ENCODE measurements around the gene OVCH1.
"Not testable (repeated sequence)": the region's sequence is repeated elsewhere in the genome, so short reads cannot be mapped to it uniquely, and the experiment has no call there.

OVCH1 gene

GRCh38 chr12:29402437-29402836 is 95.0 kb downstream of the OVCH1 start:
- no peak for DNase-seq

GRCh38 chr12:29398495-29398894 is 99.0 kb downstream of the OVCH1 start:
- DNase-seq: no peak

GRCh38 chr12:29396774-29397173 is 100.7 kb downstream of the OVCH1 start:
- no peak for DNase-seq

- no peak for DNase-seq
These were observed 102.1 kb downstream of the OVCH1 start for GRCh38 chr12:29395356-29395755.

GRCh38 chr12:29390419-29390818 is 107.1 kb downstream of the OVCH1 start:
- peak; percentile 41 to 53 for DNase-seq

- no peak for DNase-seq
These were observed 108.1 kb downstream of the OVCH1 start for GRCh38 chr12:29389295-29389919.

GRCh38 chr12:29386084-29386680 is 111.3 kb downstream of the OVCH1 start:
- DNase-seq: not testable (repeated sequence)

- not testable (repeated sequence) for DNase-seq
These were observed 112.3 kb downstream of the OVCH1 start for GRCh38 chr12:29385194-29385593.

- no peak for DNase-seq
These were observed 115.2 kb downstream of the OVCH1 start for GRCh38 chr12:29382251-29382650.

GRCh38 chr12:29380536-29381523 is 116.7 kb downstream of the OVCH1 start, which contains the start of gene ERGIC2:
ERGIC2 (minus strand) TSS chr12:29381172; CDS start chr12:29371633, 9,539 bp downstream.
- DNase-seq: peak; percentile 88 to 92

Data from activated CD4-positive, alpha-beta T cell treated with anti-CD3 and anti-CD28 coated beads for 4 hours (primary cell).